NCI-H2196 treated with DMSO at 0.1 percent for 48 hours (cell line): ENCODE results near the gene ALK.

Experiments
- DNase-seq: peaks from one replicate; lab custom pipeline; 2025; ENCODE audit not compliant: unreplicated experiment; lab: John Stamatoyannopoulos, UW

ALK gene

GRCh38 chr2:29240601-29241000, 680.8 kb downstream of the ALK start:
- no peak for DNase-seq

GRCh38 chr2:29239209-29239960, 682.0 kb downstream of the ALK start:
- no peak for DNase-seq

GRCh38 chr2:29238497-29238896, 682.9 kb downstream of the ALK start:
- no peak for DNase-seq

GRCh38 chr2:29236074-29236473, 685.3 kb downstream of the ALK start:
- no peak for DNase-seq

GRCh38 chr2:29235411-29235810, 686.0 kb downstream of the ALK start:
- DNase-seq, result no peak

- no peak for DNase-seq
Measured at GRCh38 chr2:29233428-29233827, 688.0 kb downstream of the ALK start.

GRCh38 chr2:29232041-29232440, 689.3 kb downstream of the ALK start:
- DNase-seq, result no peak

- DNase-seq, result no peak
Measured at GRCh38 chr2:29229640-29230039, 691.7 kb downstream of the ALK start.

GRCh38 chr2:29228947-29229346, 692.4 kb downstream of the ALK start:
- no peak for DNase-seq

- no peak for DNase-seq
Measured at GRCh38 chr2:29227935-29228675, 693.3 kb downstream of the ALK start.

- DNase-seq, result no peak
Measured at GRCh38 chr2:29226808-29227207, 694.6 kb downstream of the ALK start.

- no peak for DNase-seq
Measured at GRCh38 chr2:29226375-29226774, 695.0 kb downstream of the ALK start.

- no peak for DNase-seq
Measured at GRCh38 chr2:29225814-29226213, 695.6 kb downstream of the ALK start.

- DNase-seq, result no peak
Measured at GRCh38 chr2:29224693-29225551, 696.5 kb downstream of the ALK start.

GRCh38 chr2:29223851-29224692, 697.3 kb downstream of the ALK start:
- DNase-seq, result no peak

GRCh38 chr2:29223257-29223656, 698.1 kb downstream of the ALK start:
- DNase-seq, result no peak

- DNase-seq, result no peak
Measured at GRCh38 chr2:29222381-29223179, 698.8 kb downstream of the ALK start.

- no peak for DNase-seq
Measured at GRCh38 chr2:29220506-29221270, 700.7 kb downstream of the ALK start.

GRCh38 chr2:29219374-29219773, 702.0 kb downstream of the ALK start:
- no peak for DNase-seq
